ENCODE data around the gene ACKR3.

The ACKR3 gene

GRCh38 chr2:236627841-236628240 lies 58.2 kb downstream of the ACKR3 start:
- no peak for DNase-seq (ENCODE audit: low read depth in 1 of 2, low spot score in 1 of 2)
- H3K4me3 ChIP-seq (replicated peaks; ENCODE audit: insufficient read depth, low read length) = no peak overlapping the region
- no peak for TF ChIP-seq REST (IDR thresholded peaks at IDR 0.05; ENCODE audit: insufficient replicate concordance, low read depth)
- no peak for TF ChIP-seq GABPA (IDR thresholded peaks at IDR 0.05; ENCODE audit: low read depth)
- no peak for TF ChIP-seq SPI1 (IDR thresholded peaks at IDR 0.05; ENCODE audit: borderline replicate concordance, low read depth)
- H3K27me3 ChIP-seq (ENCODE audit: insufficient read depth, poor library complexity, severe bottlenecking) = no peaks in the 10 kb centered on the region
- H3K27ac ChIP-seq (replicated peaks) = no peak overlapping the region

GRCh38 chr2:236628256-236628901 lies 58.8 kb downstream of the ACKR3 start:
- H3K27me3 ChIP-seq (ENCODE audit: insufficient read depth, poor library complexity, severe bottlenecking) = no peaks in the 10 kb centered on the region
- no peak for TF ChIP-seq SPI1 (IDR thresholded peaks at IDR 0.05; ENCODE audit: borderline replicate concordance, low read depth)
- no peak for TF ChIP-seq POLR2AphosphoS5 (IDR thresholded peaks at IDR 0.05; ENCODE audit: low read depth)
- no peak overlapping the region for H3K27ac ChIP-seq (replicated peaks)

DNA sequence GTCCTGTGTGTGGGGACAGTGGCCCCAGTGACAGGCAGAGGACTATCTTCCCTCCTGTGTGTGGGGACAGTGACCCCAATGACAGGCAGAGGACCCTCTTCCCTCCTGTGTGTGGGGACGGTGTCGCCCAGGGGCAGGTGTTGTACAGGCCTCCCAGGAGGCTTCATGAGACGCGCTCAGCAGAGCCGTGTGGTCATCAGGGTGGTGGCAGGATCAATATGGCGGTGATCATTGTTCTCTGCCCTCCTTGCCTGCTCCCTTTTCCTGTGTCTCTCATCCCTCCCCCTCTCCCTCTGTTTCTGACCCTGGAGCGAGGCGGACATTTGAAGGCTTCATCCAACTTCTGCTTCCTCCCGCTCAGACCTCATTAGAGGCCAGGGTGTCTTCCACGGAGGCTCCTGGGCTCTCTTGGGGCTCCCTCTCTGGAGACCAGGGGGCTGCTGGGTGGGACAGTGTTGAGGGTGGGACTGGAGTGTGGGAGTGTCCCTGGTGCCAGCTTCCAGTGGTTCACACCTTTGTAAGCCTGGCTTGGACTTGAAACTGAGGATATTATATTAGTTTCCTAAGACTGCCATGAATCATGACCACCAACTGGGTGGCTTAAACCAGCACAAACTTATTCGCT lies 59.5 kb downstream of the ACKR3 start:
- Histone ChIP-seq H3K27ac (replicated peaks) (no peak overlapping the region), H3K27me3 (ENCODE audit: insufficient read depth, poor library complexity, severe bottlenecking) (no peaks in the 10 kb centered on the region), H3K4me3 (replicated peaks; ENCODE audit: insufficient read depth, low read length) (no peak overlapping the region)
- TF ChIP-seq POLR2AphosphoS5 (IDR thresholded peaks at IDR 0.05; ENCODE audit: low read depth) (no peak), SPI1 (IDR thresholded peaks at IDR 0.05; ENCODE audit: borderline replicate concordance, low read depth) (no peak), GABPA (IDR thresholded peaks at IDR 0.05; ENCODE audit: low read depth) (no peak), REST (IDR thresholded peaks at IDR 0.05; ENCODE audit: insufficient replicate concordance, low read depth) (no peak)
- TF ChIP-seq, protein P1, sequence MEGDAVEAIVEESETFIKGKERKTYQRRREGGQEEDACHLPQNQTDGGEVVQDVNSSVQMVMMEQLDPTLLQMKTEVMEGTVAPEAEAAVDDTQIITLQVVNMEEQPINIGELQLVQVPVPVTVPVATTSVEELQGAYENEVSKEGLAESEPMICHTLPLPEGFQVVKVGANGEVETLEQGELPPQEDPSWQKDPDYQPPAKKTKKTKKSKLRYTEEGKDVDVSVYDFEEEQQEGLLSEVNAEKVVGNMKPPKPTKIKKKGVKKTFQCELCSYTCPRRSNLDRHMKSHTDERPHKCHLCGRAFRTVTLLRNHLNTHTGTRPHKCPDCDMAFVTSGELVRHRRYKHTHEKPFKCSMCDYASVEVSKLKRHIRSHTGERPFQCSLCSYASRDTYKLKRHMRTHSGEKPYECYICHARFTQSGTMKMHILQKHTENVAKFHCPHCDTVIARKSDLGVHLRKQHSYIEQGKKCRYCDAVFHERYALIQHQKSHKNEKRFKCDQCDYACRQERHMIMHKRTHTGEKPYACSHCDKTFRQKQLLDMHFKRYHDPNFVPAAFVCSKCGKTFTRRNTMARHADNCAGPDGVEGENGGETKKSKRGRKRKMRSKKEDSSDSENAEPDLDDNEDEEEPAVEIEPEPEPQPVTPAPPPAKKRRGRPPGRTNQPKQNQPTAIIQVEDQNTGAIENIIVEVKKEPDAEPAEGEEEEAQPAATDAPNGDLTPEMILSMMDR (IDR thresholded peaks at IDR 0.05; ENCODE audit: insufficient read depth, low read length) = no peak
- no peak for DNase-seq (ENCODE audit: low read depth in 1 of 2, low spot score in 1 of 2)

More at GRCh38 chr2:236628256-236628901, 58.8 kb downstream of the ACKR3 start:
- H3K4me3 ChIP-seq (replicated peaks; ENCODE audit: insufficient read depth, low read length) = no peak overlapping the region
- no peak for DNase-seq (ENCODE audit: low read depth in 1 of 2, low spot score in 1 of 2)

GRCh38 chr2:236629961-236630872 lies 60.6 kb downstream of the ACKR3 start:
- Histone ChIP-seq H3K27me3 (ENCODE audit: insufficient read depth, poor library complexity, severe bottlenecking) (no peaks in the 10 kb centered on the region), H3K4me3 (replicated peaks; ENCODE audit: insufficient read depth, low read length) (no peak overlapping the region), H3K27ac (replicated peaks) (no peak overlapping the region)
- no peak for TF ChIP-seq REST (IDR thresholded peaks at IDR 0.05; ENCODE audit: insufficient replicate concordance, low read depth)
- no peak for TF ChIP-seq GABPA (IDR thresholded peaks at IDR 0.05; ENCODE audit: low read depth)
- TF ChIP-seq POLR2AphosphoS5 (IDR thresholded peaks at IDR 0.05; ENCODE audit: low read depth) = no peak
- no peak for TF ChIP-seq SPI1 (IDR thresholded peaks at IDR 0.05; ENCODE audit: borderline replicate concordance, low read depth)
- TF ChIP-seq, protein P1 (IDR thresholded peaks at IDR 0.05; ENCODE audit: insufficient read depth, low read length) = no peak
- DNase-seq (ENCODE audit: low read depth in 1 of 2, low spot score in 1 of 2) = no peak
